Adrenal gland (tissue), 5 donors: ENCODE measurements around the gene MPC1L.

ENCODE experiments used
- CTCF ChIP-seq, 6 experiments: fragments of 450-650 bp in 4 of 6; fragments of 200-600 bp in 2 of 6; sonication (generic) in 1 of 6; IDR thresholded peaks; 1 replicate in 5 of 6; 2 replicates in 1 of 6; pipeline versions ENCODE4 v1.5.1 to v1.8.0; 2016 to 2021; ENCODE audit warnings: antibody characterized with exemption in 6 of 6, mild to moderate bottlenecking in 2 of 6, moderate library complexity in 1 of 6
- POLR2A ChIP-seq, 2 donors: fragments of 450-650 bp; IDR thresholded peaks; one replicate each; pipeline ENCODE4 v1.6.1; 2017; ENCODE audit warnings: antibody characterized with exemption in 2 of 2, mild to moderate bottlenecking in 2 of 2, moderate library complexity in 1 of 2
- donor health status: DM: no; HTN: no; CAD: no.

GRCh38 chrX:40625294-40625693 is 2.1 kb downstream of the MPC1L start:
- TF ChIP-seq CTCF (IDR thresholded peaks at IDR 0.05) (no peak), POLR2A (IDR thresholded peaks at IDR 0.05) (no peak)
